K562 (cell line): ENCODE measurements around the gene GARRE1. TPM values are rescaled to one million over a fixed set of nuclear protein-coding genes. Genes with fewer than 3 reads are reported as not detected.

ENCODE experiments used
- ATF4 ChIP-seq: fragments of 450-650 bp; formaldehyde crosslinking; IDR thresholded peaks from 2 replicates; pipeline ENCODE4 v1.4.0; 2022; ENCODE audit warnings: mild to moderate bottlenecking, moderate library complexity
- ATF7 ChIP-seq: fragments of 450-650 bp; IDR thresholded peaks from 2 replicates; pipeline ENCODE4 v1.7.1; 2014; ENCODE audit warnings: mild to moderate bottlenecking, moderate library complexity
- MXD1 ChIP-seq: fragments of 250-450 bp; sonication (Bioruptor Pico); IDR thresholded peaks from 2 replicates; pipeline ENCODE4 v1.8.0; 2021; ENCODE audit warnings: borderline replicate concordance, mild to moderate bottlenecking, moderate library complexity; ENCODE audit not compliant: poor library complexity, severe bottlenecking
- NCOA6 ChIP-seq: fragments of 450-650 bp; IDR thresholded peaks from 2 replicates; pipeline ENCODE4 v1.6.1; 2017; ENCODE audit warnings: mild to moderate bottlenecking
- NELFE ChIP-seq: IDR thresholded peaks from 2 replicates; pipeline ENCODE4 v1.6.1; 2011; ENCODE audit warnings: mild to moderate bottlenecking; ENCODE audit not compliant: insufficient read depth, insufficient read length
- NRF1 ChIP-seq, 2 experiments: fragments of 450-650 bp; IDR thresholded peaks in 1 of 2; conservative IDR thresholded peaks in 1 of 2; 2 replicates each; pipeline ENCODE4 v1.6.1; 2014; ENCODE audit warnings: mild to moderate bottlenecking in 2 of 2
- PBX2 ChIP-seq, 2 experiments: IDR thresholded peaks in 1 of 2; conservative IDR thresholded peaks in 1 of 2; 2 replicates each; pipeline ENCODE4 v1.6.1; 2016; ENCODE audit warnings: low read depth in 2 of 2, mild to moderate bottlenecking in 1 of 2, missing compliant biosample characterization in 1 of 2, missing genetic modification characterization in 1 of 2, moderate library complexity in 1 of 2
- RBM22 ChIP-seq: fragments of 200-400 bp; formaldehyde crosslinking; IDR thresholded peaks from 2 replicates; pipeline ENCODE4 v1.6.1; 2018; ENCODE audit warnings: low read length, low read depth; ENCODE audit not compliant: poor library complexity, severe bottlenecking
- REST ChIP-seq, 2 experiments: fragments of 450-650 bp; formaldehyde crosslinking in 1 of 2; IDR thresholded peaks; 2 replicates each; pipeline versions ENCODE4 v1.4.0 to v1.6.1; 2014 to 2020; ENCODE audit warnings: mild to moderate bottlenecking in 2 of 2, borderline replicate concordance in 1 of 2, low read depth in 1 of 2
- RFX7 ChIP-seq: fragments of 250-450 bp; sonication (Bioruptor Pico); IDR thresholded peaks from 2 replicates; pipeline ENCODE4 v1.5.1; 2021; ENCODE audit warnings: mild to moderate bottlenecking
- TCFL5 ChIP-seq: fragments of 250-450 bp; sonication (Bioruptor Pico); conservative IDR thresholded peaks from 2 replicates; pipeline ENCODE4 v1.6.1; 2021; ENCODE audit warnings: mild to moderate bottlenecking, moderate library complexity, matching md5 sums
- ZNF77 ChIP-seq: fragments of 250-450 bp; sonication (Bioruptor Pico); IDR thresholded peaks from 2 replicates; pipeline ENCODE4 v1.5.0; 2020
- polyA plus RNA-seq, 8 experiments: library from polyadenylated mRNA; depleted of rRNA in 4 of 8; stranded (reverse) in 5 of 8; unstranded in 3 of 8; fragments of >200 nt; fragmentation: Nextera tagmentation in 2 of 8; fragmentation: Illumina TruSeq in 1 of 8; extraction: Ambion mirVana in 2 of 8; extraction: Trizol in 1 of 8; gene quantifications; 2 replicates each; pipeline versions ENCODE4 v1.2.1 to v1.2.3, GENCODE V29; 2011 to 2014; ENCODE audit warnings: inconsistent platforms in 1 of 8, missing spikeins in 1 of 8
- total RNA-seq, 7 experiments: library from RNA; depleted of rRNA in 6 of 7; stranded (reverse); fragments of >200 nt in 6 of 7; fragmentation: Illumina TruSeq in 2 of 7; extraction: Trizol in 2 of 7; gene quantifications; 2 replicates each; pipeline versions ENCODE4 v1.2.1 to v1.2.3, GENCODE V29; 2011 to 2021; ENCODE audit warnings: low replicate concordance in 1 of 7

Gene GARRE1
- total and polyA plus RNA-seq, 9 of the 15 experiments (the other 6 are each of a cell fraction or from before 2014, with no cell fraction given), result 1.6 to 12.8 (median 7.5) TPM

GRCh38 chr19:34282611-34283519 lies 28.5 kb downstream of the GARRE1 start (continued):
- no peak for TF ChIP-seq PBX2 (CRISPR knock-in tag; IDR thresholded peaks at IDR 0.05; ENCODE audit: low read depth)
- TF ChIP-seq PBX2 (tag; conservative IDR thresholded peaks at IDR 0.05; ENCODE audit: low read depth), result no peak
- no peak for TF ChIP-seq NELFE
- no peak for TF ChIP-seq NCOA6
- TF ChIP-seq REST (IDR thresholded peaks at IDR 0.05; ENCODE audit: borderline replicate concordance), result no peak
- TF ChIP-seq REST (CRISPR knock-in tag; IDR thresholded peaks at IDR 0.05; ENCODE audit: low read depth), result no peak
- no peak for TF ChIP-seq ATF4 (CRISPR knock-in tag)
- no peak for TF ChIP-seq ZNF77 (CRISPR knock-in tag)
- no peak for TF ChIP-seq ATF7
- no peak for TF ChIP-seq RFX7 (CRISPR knock-in tag)
- no peak for TF ChIP-seq MXD1 (CRISPR knock-in tag)
- TF ChIP-seq TCFL5, result no peak
- TF ChIP-seq NRF1 (conservative IDR thresholded peaks at IDR 0.05 in 1 of 2, IDR thresholded peaks at IDR 0.05 in 1 of 2), result no peak
- no peak for TF ChIP-seq RBM22
- TF ChIP-seq, all 486 proteins: peak for 0
